Measurements from ENCODE around the gene GALNT2.

DNA sequence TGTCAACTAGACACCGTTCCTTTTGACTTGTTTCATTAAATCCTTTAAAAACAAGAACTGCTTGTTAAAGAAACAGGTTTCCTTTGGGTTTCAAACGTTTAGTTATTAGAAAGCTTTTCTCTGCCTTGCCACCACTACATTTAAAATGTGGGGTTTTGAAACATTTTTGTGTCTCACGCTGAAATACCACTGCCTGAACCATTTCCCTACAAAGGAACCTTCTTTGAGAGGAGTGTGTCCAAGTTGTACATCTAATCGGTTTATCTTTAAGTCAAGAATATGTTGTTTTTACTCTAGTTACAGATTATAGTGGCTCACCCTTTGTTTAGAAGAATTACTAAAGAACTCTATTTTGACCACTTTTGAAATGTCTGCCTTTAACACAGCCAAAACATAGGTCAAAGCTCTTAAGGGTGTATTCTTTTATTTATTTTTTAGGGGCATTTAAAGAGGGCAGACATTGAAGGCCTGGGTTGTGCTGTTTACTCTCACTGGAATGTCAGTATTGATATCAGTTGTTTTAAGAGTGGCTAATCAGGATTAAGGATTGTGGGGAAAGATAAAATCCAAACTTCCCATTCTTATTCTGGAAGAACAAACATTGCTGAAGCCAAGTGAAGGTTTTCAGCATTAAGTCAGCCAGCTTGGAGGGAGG, 143.4 kb downstream of the GALNT2 start:
- TF ChIP-seq FOXA1 (IDR thresholded peaks at IDR 0.05; ENCODE audit: borderline replicate concordance) (no peak), ZNF124 (CRISPR knock-in tag; IDR thresholded peaks at IDR 0.05) (no peak), NCOR1 (IDR thresholded peaks at IDR 0.05) (no peak)

Data from K562 (cell line).